Measurements from ENCODE around the gene TMOD3.
A peak's percentile ranks its signal among the peaks of the same experiment; 100 is the strongest.
"Not testable (repeated sequence)": the region's sequence is repeated elsewhere in the genome, so short reads cannot be mapped to it uniquely, and the experiment has no call there.

The TMOD3 gene

DNA sequence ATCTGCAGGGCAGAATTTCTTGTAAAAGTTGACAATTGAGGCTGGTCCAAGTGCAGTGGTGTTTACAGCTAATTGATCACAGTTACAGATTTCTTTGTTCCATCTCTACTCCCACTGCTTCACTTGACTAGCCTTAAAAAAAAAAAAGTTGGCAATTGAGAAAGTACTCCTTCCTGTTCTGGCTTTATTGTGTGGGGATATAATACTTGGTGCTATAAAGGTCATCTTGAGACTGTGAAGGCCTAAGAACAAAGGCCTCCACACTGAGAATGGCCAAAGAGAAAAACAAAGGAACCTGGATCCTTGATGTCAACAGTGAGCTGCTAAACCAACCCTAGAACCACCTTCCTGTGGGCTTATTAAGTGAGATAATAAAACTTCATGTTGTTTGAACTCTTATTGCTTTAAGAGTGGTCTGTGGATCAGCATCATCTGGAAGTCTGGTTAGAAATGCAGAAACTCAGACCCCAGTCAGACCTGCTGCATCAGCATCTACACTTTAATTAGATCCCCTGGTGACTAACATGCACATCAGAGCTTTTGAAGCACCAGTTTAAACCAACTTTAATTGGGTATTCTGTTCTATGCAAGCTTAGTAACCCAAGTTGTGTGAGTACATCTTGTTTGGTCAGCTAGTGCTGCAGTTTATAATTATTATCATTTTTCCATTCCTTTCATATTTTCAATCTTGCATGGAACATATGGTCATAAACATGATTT lies 55.2 kb downstream of the TMOD3 start (continued):
- TF ChIP-seq, protein P1, sequence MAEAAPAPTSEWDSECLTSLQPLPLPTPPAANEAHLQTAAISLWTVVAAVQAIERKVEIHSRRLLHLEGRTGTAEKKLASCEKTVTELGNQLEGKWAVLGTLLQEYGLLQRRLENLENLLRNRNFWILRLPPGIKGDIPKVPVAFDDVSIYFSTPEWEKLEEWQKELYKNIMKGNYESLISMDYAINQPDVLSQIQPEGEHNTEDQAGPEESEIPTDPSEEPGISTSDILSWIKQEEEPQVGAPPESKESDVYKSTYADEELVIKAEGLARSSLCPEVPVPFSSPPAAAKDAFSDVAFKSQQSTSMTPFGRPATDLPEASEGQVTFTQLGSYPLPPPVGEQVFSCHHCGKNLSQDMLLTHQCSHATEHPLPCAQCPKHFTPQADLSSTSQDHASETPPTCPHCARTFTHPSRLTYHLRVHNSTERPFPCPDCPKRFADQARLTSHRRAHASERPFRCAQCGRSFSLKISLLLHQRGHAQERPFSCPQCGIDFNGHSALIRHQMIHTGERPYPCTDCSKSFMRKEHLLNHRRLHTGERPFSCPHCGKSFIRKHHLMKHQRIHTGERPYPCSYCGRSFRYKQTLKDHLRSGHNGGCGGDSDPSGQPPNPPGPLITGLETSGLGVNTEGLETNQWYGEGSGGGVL (tag by site-specific recombination; IDR thresholded peaks at IDR 0.05): no peak
- TF ChIP-seq, protein P2, sequence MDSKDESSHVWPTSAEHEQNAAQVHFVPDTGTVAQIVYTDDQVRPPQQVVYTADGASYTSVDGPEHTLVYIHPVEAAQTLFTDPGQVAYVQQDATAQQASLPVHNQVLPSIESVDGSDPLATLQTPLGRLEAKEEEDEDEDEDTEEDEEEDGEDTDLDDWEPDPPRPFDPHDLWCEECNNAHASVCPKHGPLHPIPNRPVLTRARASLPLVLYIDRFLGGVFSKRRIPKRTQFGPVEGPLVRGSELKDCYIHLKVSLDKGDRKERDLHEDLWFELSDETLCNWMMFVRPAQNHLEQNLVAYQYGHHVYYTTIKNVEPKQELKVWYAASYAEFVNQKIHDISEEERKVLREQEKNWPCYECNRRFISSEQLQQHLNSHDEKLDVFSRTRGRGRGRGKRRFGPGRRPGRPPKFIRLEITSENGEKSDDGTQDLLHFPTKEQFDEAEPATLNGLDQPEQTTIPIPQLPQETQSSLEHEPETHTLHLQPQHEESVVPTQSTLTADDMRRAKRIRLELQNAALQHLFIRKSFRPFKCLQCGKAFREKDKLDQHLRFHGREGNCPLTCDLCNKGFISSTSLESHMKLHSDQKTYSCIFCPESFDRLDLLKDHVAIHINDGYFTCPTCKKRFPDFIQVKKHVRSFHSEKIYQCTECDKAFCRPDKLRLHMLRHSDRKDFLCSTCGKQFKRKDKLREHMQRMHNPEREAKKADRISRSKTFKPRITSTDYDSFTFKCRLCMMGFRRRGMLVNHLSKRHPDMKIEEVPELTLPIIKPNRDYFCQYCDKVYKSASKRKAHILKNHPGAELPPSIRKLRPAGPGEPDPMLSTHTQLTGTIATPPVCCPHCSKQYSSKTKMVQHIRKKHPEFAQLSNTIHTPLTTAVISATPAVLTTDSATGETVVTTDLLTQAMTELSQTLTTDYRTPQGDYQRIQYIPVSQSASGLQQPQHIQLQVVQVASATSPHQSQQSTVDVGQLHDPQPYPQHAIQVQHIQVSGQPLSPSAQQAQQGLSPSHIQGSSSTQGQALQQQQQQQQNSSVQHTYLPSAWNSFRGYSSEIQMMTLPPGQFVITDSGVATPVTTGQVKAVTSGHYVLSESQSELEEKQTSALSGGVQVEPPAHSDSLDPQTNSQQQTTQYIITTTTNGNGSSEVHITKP (tag by site-specific recombination; IDR thresholded peaks at IDR 0.05): no peak
- TF ChIP-seq ZNF426 (tag by site-specific recombination; IDR thresholded peaks at IDR 0.05) (no peak), ZBTB20 (tag by site-specific recombination; IDR thresholded peaks at IDR 0.05) (no peak), ZNF473 (tag by site-specific recombination; IDR thresholded peaks at IDR 0.05) (no peak)

- CTCF ChIA-PET; H3K27ac ChIP-seq (ENCODE audit: extremely low read depth, low read depth, low read length); H3K4me3 ChIP-seq (ENCODE audit: low read depth, low read length); H3K4me1 ChIP-seq (ENCODE audit: control insufficient read depth, insufficient read depth, low read length); H3K9me3 ChIP-seq (ENCODE audit: control insufficient read depth, insufficient read depth, low read depth, low read length); H3K36me3 ChIP-seq (ENCODE audit: control insufficient read depth in 2 of 2, insufficient read depth in 1 of 2, low read length in 2 of 2); POLR2A ChIA-PET: not testable (repeated sequence)
Measured at GRCh38 chr15:51885758-51886157, 56.3 kb downstream of the TMOD3 start.

DNA sequence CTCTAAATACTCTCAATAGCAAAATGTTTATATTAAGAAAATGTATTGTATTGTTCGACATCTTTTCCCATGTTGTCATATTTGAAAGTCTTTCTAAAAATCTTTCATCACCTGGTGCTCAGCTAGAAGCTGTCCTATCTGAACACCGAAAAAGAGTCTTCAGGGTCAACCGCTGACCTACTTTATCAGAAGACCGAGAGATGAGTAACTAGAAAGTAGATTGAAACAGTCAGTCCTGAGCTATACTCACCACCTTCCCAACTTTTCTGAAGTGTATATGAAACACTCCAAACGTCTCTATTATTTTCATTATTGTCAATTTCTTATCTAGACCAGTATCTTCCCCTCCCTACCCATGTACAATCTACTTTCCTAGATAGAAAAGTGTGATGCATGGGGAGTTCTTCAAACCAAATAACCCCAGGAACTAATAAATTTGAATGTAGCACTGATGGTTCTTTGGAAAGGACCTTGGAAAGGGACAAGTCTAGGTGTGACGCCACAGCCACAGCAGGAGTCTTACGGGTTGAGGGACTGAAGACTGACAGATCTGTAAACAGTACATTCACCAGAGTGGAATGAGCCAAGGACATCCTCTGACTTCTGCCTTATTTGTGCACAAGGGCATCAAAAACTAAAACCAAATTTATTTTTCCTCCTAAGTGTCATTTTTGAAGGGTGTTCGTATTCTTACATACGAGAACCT lies 58.6 kb downstream of the TMOD3 start:
- CTCF ChIA-PET: interaction anchor here (0.6 to 1.8 kb wide), 12 partner anchors 10 to 848 kb away, joined by 3 to 11 read pairs (median 4); no protein-coding TSS in a partner anchor
- Histone ChIP-seq H3K4me1 (ENCODE audit: control insufficient read depth, insufficient read depth, low read length) (no peaks in the 10 kb centered on the region), H3K36me3 (ENCODE audit: control insufficient read depth in 2 of 2, insufficient read depth in 1 of 2, low read length in 2 of 2) (no peaks in the 10 kb centered on the region; a peak in 1 of 3 replicates), H3K27ac (ENCODE audit: extremely low read depth, low read depth, low read length) (no peak overlapping the region), H3K9me3 (ENCODE audit: control insufficient read depth, insufficient read depth, low read depth, low read length) (no peaks in the 10 kb centered on the region), H3K4me3 (ENCODE audit: low read depth, low read length) (no peak overlapping the region)
- POLR2A ChIA-PET: no interaction called here
- TF ChIP-seq, protein P3, sequence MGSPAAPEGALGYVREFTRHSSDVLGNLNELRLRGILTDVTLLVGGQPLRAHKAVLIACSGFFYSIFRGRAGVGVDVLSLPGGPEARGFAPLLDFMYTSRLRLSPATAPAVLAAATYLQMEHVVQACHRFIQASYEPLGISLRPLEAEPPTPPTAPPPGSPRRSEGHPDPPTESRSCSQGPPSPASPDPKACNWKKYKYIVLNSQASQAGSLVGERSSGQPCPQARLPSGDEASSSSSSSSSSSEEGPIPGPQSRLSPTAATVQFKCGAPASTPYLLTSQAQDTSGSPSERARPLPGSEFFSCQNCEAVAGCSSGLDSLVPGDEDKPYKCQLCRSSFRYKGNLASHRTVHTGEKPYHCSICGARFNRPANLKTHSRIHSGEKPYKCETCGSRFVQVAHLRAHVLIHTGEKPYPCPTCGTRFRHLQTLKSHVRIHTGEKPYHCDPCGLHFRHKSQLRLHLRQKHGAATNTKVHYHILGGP (tag by site-specific recombination; IDR thresholded peaks at IDR 0.05): 0 out of 2 replicates have a peak, but pooled peaks have one; percentile 15
- TF ChIP-seq ZBTB21 (tag by site-specific recombination; IDR thresholded peaks at IDR 0.05): no peak

- Histone ChIP-seq H3K9me3 (ENCODE audit: control insufficient read depth, insufficient read depth, low read depth, low read length) (no peaks in the 10 kb centered on the region), H3K4me1 (ENCODE audit: control insufficient read depth, insufficient read depth, low read length) (no peaks in the 10 kb centered on the region), H3K36me3 (ENCODE audit: control insufficient read depth in 2 of 2, insufficient read depth in 1 of 2, low read length in 2 of 2) (no peaks in the 10 kb centered on the region; a peak in 1 of 3 replicates), H3K27ac (ENCODE audit: extremely low read depth, low read depth, low read length) (no peak overlapping the region), H3K4me3 (ENCODE audit: low read depth, low read length) (no peak overlapping the region)
- CTCF ChIA-PET: interaction anchor here (0.6 to 1.8 kb wide), 16 partner anchors 9 to 246 kb away, joined by 3 to 11 read pairs (median 4); no protein-coding TSS in a partner anchor
- TF ChIP-seq MYNN (tag by site-specific recombination; IDR thresholded peaks at IDR 0.05; ENCODE audit: borderline replicate concordance) (no peak), ZNF654 (tag by site-specific recombination; IDR thresholded peaks at IDR 0.05; ENCODE audit: low read depth) (peak; percentile 39), ZSCAN30 (tag by site-specific recombination; IDR thresholded peaks at IDR 0.05) (no peak)
- POLR2A ChIA-PET: no interaction called here
Measured at GRCh38 chr15:51888593-51889195, 59.2 kb downstream of the TMOD3 start.

Measured in HEK293 (cell line).